A673 (cell line): Measurements from ENCODE around the gene ATP10A. TPM values are rescaled to one million over a fixed set of nuclear protein-coding genes. Genes with fewer than 3 reads are reported as not detected.

ENCODE experiments used
- BruUV-seq: library from RNA; stranded (reverse); fragments of 400-500 nt; replicated peaks from 2 replicates; lab custom pipeline; 2021; lab: Mats Ljungman, UMichigan
- CTCF ChIA-PET: fragments of 300-600 bp; sonication (Branson Sonifier 250); formaldehyde crosslinking; loops from one replicate; lab custom pipeline; 2022; ENCODE audit warnings: antibody characterized with exemption; lab: Charles Lee
- POLR2A ChIA-PET: fragments of 300-600 bp; sonication (Branson Sonifier 250); formaldehyde crosslinking; loops from one replicate; lab custom pipeline; 2022; ENCODE audit warnings: antibody characterized with exemption; ENCODE audit not compliant: low non-redundant PET; lab: Charles Lee
- DNase-seq: peaks from one replicate; pipeline ENCODE4 v3.0.0-alpha.2; 2015; ENCODE audit warnings: low spot score
- H3K27ac ChIP-seq: fragments of 200-600 bp; sonication (generic); 2 replicates; pipeline ENCODE4 v1.5.1; 2016; ENCODE audit warnings: mixed run types, low read depth, mild to moderate bottlenecking, mixed read lengths, antibody characterized with exemption, low read length; ENCODE audit not compliant: poor library complexity, severe bottlenecking
- H3K27me3 ChIP-seq: fragments of 200-600 bp; sonication (generic); replicated peaks from 2 replicates; pipeline ENCODE4 v1.6.1; 2017; ENCODE audit warnings: mixed run types, low read depth, mild to moderate bottlenecking, mixed read lengths, antibody characterized with exemption, low read length; ENCODE audit not compliant: insufficient read depth, poor library complexity
- H3K36me3 ChIP-seq: fragments of 200-600 bp; sonication (generic); 2 replicates; pipeline ENCODE4 v1.6.1; 2016; ENCODE audit warnings: mixed run types, mild to moderate bottlenecking, mixed read lengths, antibody characterized with exemption, low read length; ENCODE audit not compliant: insufficient read depth, poor library complexity, severe bottlenecking
- H3K4me1 ChIP-seq: fragments of 200-600 bp; sonication (generic); 2 replicates; pipeline ENCODE4 v1.6.1; 2017; ENCODE audit warnings: mixed run types, mild to moderate bottlenecking, mixed read lengths, antibody characterized with exemption, low read length; ENCODE audit not compliant: insufficient read depth, poor library complexity, severe bottlenecking
- H3K4me3 ChIP-seq: fragments of 200-600 bp; sonication (generic); 2 replicates; pipeline ENCODE4 v1.5.1; 2016; ENCODE audit warnings: low read depth, mixed run types, mild to moderate bottlenecking, mixed read lengths, low read length; ENCODE audit not compliant: poor library complexity, severe bottlenecking
- H3K9me3 ChIP-seq: fragments of 200-600 bp; sonication (generic); 2 replicates; pipeline ENCODE4 v1.6.1; 2016; ENCODE audit warnings: mixed run types, low read depth, mild to moderate bottlenecking, mixed read lengths, antibody characterized with exemption, low read length; ENCODE audit not compliant: poor library complexity, severe bottlenecking
- EZH2 ChIP-seq: fragments of 200-600 bp; sonication (generic); IDR thresholded peaks from 2 replicates; pipeline ENCODE4 v1.6.1; 2017; ENCODE audit warnings: borderline replicate concordance, low read depth, mild to moderate bottlenecking, mixed read lengths, antibody characterized with exemption, low read length; ENCODE audit not compliant: poor library complexity, severe bottlenecking
- intact Hi-C: fragments of 100-400 bp; cut with micrococcal nuclease; formaldehyde crosslinking; loops from one replicate; pipeline ENCODE4 v1.10.0; 2022; ENCODE audit not compliant: unreplicated experiment
- total RNA-seq: library from RNA; stranded (reverse); gene quantifications from 2 replicates; pipeline ENCODE4 v1.2.3, GENCODE V29; 2021
- TF ChIP-seq, protein P1 (sequence below): fragments of 300-800, 200-600 bp; sonication (generic); conservative IDR thresholded peaks from 2 replicates; pipeline ENCODE4 v1.5.1; 2017; ENCODE audit warnings: low read depth, mild to moderate bottlenecking, antibody characterized with exemption, low read length, moderate library complexity, mixed read lengths

Gene ATP10A
- total RNA-seq, 1 experiment from 2014 or later, result not detected

DNA sequence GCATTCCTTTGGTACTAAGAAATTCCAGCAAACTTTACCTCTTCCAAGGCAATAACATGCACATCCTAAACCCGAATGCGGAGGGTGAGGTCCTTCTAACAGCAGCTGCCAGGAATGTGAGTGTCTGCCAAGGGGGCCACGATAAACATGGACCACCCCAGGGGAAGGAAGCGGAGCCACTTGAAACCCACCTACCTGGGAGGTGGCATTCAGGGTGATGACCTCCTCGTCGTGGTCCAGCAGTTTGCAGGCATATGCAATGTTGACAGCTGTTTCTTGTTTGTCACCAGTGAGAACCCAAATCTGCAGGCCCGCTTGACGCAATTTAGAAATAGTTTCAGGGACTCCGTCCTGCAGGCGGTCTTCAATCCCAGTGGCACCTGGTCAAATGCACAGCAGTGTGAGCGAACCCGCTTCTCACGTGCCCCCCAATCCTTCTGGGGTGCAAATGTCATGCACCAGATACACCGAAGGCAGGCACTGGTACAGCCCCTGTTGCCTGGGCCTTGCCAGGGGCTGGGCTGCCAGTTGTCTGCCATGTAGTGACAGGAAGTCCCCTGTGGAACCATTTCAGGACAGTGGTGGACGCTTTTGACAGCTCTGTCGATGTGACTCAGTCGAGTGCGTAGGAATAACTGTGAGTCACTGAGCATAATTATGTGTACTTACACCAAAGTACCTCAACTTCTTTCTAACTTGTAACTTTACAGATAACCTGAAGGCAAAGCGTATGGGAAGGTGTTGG lies 161.2 kb downstream of the ATP10A start:
- POLR2A ChIA-PET, result no interaction called here
- no peak overlapping the region for H3K4me3 ChIP-seq
- intact Hi-C loops, result no loop called here
- CTCF ChIA-PET, result no interaction called here
- H3K27me3 ChIP-seq, result no peaks in the 10 kb centered on the region
- no TSS peak for BruUV-seq
- no peak overlapping the region for H3K27ac ChIP-seq
- H3K36me3 ChIP-seq, result no peaks in the 10 kb centered on the region
- no peaks in the 10 kb centered on the region for H3K4me1 ChIP-seq
- peaks cover 16% of the 10 kb centered on the region for H3K9me3 ChIP-seq
- DNase-seq, result no peak
- TF ChIP-seq, protein P1, sequence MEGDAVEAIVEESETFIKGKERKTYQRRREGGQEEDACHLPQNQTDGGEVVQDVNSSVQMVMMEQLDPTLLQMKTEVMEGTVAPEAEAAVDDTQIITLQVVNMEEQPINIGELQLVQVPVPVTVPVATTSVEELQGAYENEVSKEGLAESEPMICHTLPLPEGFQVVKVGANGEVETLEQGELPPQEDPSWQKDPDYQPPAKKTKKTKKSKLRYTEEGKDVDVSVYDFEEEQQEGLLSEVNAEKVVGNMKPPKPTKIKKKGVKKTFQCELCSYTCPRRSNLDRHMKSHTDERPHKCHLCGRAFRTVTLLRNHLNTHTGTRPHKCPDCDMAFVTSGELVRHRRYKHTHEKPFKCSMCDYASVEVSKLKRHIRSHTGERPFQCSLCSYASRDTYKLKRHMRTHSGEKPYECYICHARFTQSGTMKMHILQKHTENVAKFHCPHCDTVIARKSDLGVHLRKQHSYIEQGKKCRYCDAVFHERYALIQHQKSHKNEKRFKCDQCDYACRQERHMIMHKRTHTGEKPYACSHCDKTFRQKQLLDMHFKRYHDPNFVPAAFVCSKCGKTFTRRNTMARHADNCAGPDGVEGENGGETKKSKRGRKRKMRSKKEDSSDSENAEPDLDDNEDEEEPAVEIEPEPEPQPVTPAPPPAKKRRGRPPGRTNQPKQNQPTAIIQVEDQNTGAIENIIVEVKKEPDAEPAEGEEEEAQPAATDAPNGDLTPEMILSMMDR, result no peak
- no peak for TF ChIP-seq EZH2

DNA sequence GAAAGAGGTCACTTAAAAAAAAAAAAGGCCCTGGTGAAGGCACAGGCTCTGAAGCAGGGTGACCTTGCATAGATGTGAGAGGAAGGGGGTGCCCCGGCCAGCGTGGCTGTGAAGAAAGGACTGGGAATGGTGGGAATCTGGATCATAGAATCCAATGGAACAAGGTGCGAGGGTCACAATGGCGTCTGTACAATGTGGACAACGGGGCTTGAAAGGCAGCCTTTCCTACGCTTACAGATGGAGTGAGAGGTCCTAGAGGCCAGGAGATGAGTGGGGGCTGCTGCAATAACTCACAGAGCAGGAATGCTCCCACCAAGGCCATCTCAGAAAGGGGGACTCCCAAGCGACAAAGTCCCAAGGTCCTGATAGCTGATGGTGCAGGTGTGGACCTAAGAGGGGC lies 162.2 kb downstream of the ATP10A start:
- no peaks in the 10 kb centered on the region for H3K36me3 ChIP-seq
- H3K9me3 ChIP-seq, result peaks cover 18% of the 10 kb centered on the region
- POLR2A ChIA-PET, result no interaction called here
- H3K4me3 ChIP-seq, result no peak overlapping the region
- H3K4me1 ChIP-seq, result no peaks in the 10 kb centered on the region
- H3K27me3 ChIP-seq, result no peaks in the 10 kb centered on the region
- CTCF ChIA-PET, result no interaction called here
- no peak for DNase-seq
- H3K27ac ChIP-seq, result no peak overlapping the region
- intact Hi-C loops, result no loop called here
- no TSS peak for BruUV-seq
- no peak for TF ChIP-seq EZH2
- TF ChIP-seq, protein P1, result no peak

DNA sequence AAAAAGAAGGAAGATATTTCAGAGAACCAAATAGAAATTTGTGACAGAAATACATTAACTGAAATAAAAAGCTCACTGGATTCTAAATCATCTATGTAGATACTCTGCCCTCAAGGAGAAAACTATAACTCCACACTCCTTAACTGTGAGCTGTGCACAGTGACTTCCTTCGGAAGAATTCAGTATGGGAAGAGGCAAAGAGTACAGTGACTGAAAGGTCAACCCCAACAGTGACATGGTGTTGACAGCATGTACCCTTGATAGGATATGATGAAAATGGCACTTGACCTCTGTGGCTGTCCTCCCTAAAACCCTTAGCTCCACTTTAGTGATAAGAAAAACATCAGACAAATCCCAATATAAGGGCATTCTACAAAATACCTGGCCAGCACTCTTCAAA lies 165.5 kb downstream of the ATP10A start:
- TF ChIP-seq, protein P1, result no peak
- no peak for TF ChIP-seq EZH2
- Histone ChIP-seq H3K4me1 (no peaks in the 10 kb centered on the region), H3K27ac (no peak overlapping the region), H3K36me3 (no peaks in the 10 kb centered on the region), H3K27me3 (no peaks in the 10 kb centered on the region), H3K4me3 (no peak overlapping the region), H3K9me3 (peaks cover 31% of the 10 kb centered on the region)
- intact Hi-C loops, result no loop called here
- ChIA-PET CTCF (no interaction called here), POLR2A (no interaction called here)
- no TSS peak for BruUV-seq
- DNase-seq, result no peak
